ENCODE measurements around the gene PPP1CA. TPM values are rescaled to one million over a fixed set of nuclear protein-coding genes. Genes with fewer than 3 reads are reported as not detected.
A peak's percentile ranks its signal among the peaks of the same experiment; 100 is the strongest.

The PPP1CA gene
- polyA plus RNA-seq, result 122 to 235 TPM (median 129 TPM) in 3 replicates
- 74.6 TPM for polyA plus RNA-seq (2011; ENCODE audit: low read depth)
- polyA plus RNA-seq (2011; cell fraction: cytosol; rRNA removed), result 94.3 and 169 TPM in 2 replicates
- polyA plus RNA-seq (2011; cell fraction: nucleus; rRNA removed), result 65.5 and 68.2 TPM in 2 replicates
- polyA plus RNA-seq (2012; ENCODE audit: low replicate concordance), result 94.0 and 183 TPM in 2 replicates
- polyA minus RNA-seq, result 120 to 247 TPM (median 124 TPM) in 3 replicates
- 118 TPM for polyA minus RNA-seq (2011; cell fraction: cytosol; rRNA and poly(A)+ RNA removed)
- polyA minus RNA-seq (2011; cell fraction: nucleus; rRNA and poly(A)+ RNA removed), result 28.2 and 28.8 TPM in 2 replicates

GRCh38 chr11:67401495-67402191, at the start of gene PPP1CA:
Gene PPP1CA, minus strand, starts transcription at chr11:67401858. Its CDS starts 76 bp downstream, at chr11:67401782.
- H2AFZ ChIP-seq (ENCODE audit: control insufficient read depth, low read length), result peak within 1 kb of the TSS; percentile 84
- peaks cover 17 to 22% of the 10 kb centered on the region in 2 experiments for H3K36me3 ChIP-seq (ENCODE audit: control insufficient read depth in 2 of 2, extremely low read depth in 1 of 2, insufficient read depth in 2 of 2, low read length in 2 of 2)
- peaks cover 12% of the 10 kb centered on the region for H3K4me1 ChIP-seq (ENCODE audit: control insufficient read depth, extremely low read depth, insufficient read depth, low read length)
- H3K9ac ChIP-seq (ENCODE audit: control insufficient read depth, extremely low read depth, insufficient read depth, low read length), result peak within 1 kb of the TSS; percentile 90
- H3K4me3 ChIP-seq (ENCODE audit: control insufficient read depth in 2 of 3, extremely low read depth in 1 of 3, insufficient read depth in 2 of 3, low read depth in 1 of 3, low read length in 3 of 3), result peak within 1 kb of the TSS; percentile 74 to 99 (median 82)
- dilution Hi-C loops (cut with MboI; ENCODE audit: extremely low pct_ligation_motif_present, low sequenced_read_pairs), result no loop called here
- H3K9me3 ChIP-seq (ENCODE audit: control insufficient read depth, low read depth, low read length), result no peaks in the 10 kb centered on the region
- H4K20me1 ChIP-seq (ENCODE audit: control insufficient read depth, extremely low read depth, insufficient read depth, low read length), result no peaks in the 10 kb centered on the region
- DNase-seq (ENCODE audit: low read depth, low spot score), result no peak
- H3K27ac ChIP-seq (ENCODE audit: control insufficient read depth, insufficient read depth, low read length), result peak within 1 kb of the TSS; percentile 66
- peaks cover 18% of the 10 kb centered on the region for H3K79me2 ChIP-seq (ENCODE audit: control insufficient read depth, insufficient read depth, low read length)
- H3K9me1 ChIP-seq (ENCODE audit: control insufficient read depth, extremely low read depth, insufficient read depth, low read length), result no peaks in the 10 kb centered on the region
- FAIRE-seq, result peak; percentile 57
- peak within 1 kb of the TSS; percentile 95 for H3K4me2 ChIP-seq (ENCODE audit: control insufficient read depth, extremely low read depth, insufficient read depth, low read depth, low read length)
- no peaks in the 10 kb centered on the region for H3K27me3 ChIP-seq (ENCODE audit: control insufficient read depth, extremely low read depth, insufficient read depth, low read length)
- TF ChIP-seq EZH2 (IDR thresholded peaks at IDR 0.05; ENCODE audit: low read length) (no peak), CTCF (optimal IDR thresholded peaks at IDR 0.05 in 1 of 3, IDR thresholded peaks at IDR 0.05 in 1 of 3, conservative IDR thresholded peaks at IDR 0.05 in 1 of 3; ENCODE audit: extremely low read depth in 1 of 3, insufficient read depth in 2 of 3, low read length in 3 of 3) (peak in 1 of 3 experiments; percentile 52)

GRCh38 chr11:67450796-67451657, 49.4 kb upstream of the PPP1CA start:
- no peaks in the 10 kb centered on the region for H3K36me3 ChIP-seq (ENCODE audit: control insufficient read depth in 2 of 2, extremely low read depth in 1 of 2, insufficient read depth in 2 of 2, low read length in 2 of 2)
- dilution Hi-C loops (cut with MboI; ENCODE audit: extremely low pct_ligation_motif_present, low sequenced_read_pairs), result no loop called here
- H4K20me1 ChIP-seq (ENCODE audit: control insufficient read depth, extremely low read depth, insufficient read depth, low read length), result no peaks in the 10 kb centered on the region
- no peaks in the 10 kb centered on the region for H3K9me3 ChIP-seq (ENCODE audit: control insufficient read depth, low read depth, low read length)
- H2AFZ ChIP-seq (ENCODE audit: control insufficient read depth, low read length), result no peak overlapping the region
- H3K27me3 ChIP-seq (ENCODE audit: control insufficient read depth, extremely low read depth, insufficient read depth, low read length), result no peaks in the 10 kb centered on the region
- TF ChIP-seq CTCF (optimal IDR thresholded peaks at IDR 0.05 in 1 of 3, IDR thresholded peaks at IDR 0.05 in 1 of 3, conservative IDR thresholded peaks at IDR 0.05 in 1 of 3; ENCODE audit: extremely low read depth in 1 of 3, insufficient read depth in 2 of 3, low read length in 3 of 3), result no peak
- TF ChIP-seq EZH2 (IDR thresholded peaks at IDR 0.05; ENCODE audit: low read length), result no peak
- no peaks in the 10 kb centered on the region for H3K79me2 ChIP-seq (ENCODE audit: control insufficient read depth, insufficient read depth, low read length)
- FAIRE-seq (no peak), DNase-seq (ENCODE audit: low read depth, low spot score) (no peak)
- H3K27ac ChIP-seq (ENCODE audit: control insufficient read depth, insufficient read depth, low read length), result no peak overlapping the region
- no peak overlapping the region for H3K4me3 ChIP-seq (ENCODE audit: control insufficient read depth in 2 of 3, extremely low read depth in 1 of 3, insufficient read depth in 2 of 3, low read depth in 1 of 3, low read length in 3 of 3)
- H3K9me1 ChIP-seq (ENCODE audit: control insufficient read depth, extremely low read depth, insufficient read depth, low read length), result no peaks in the 10 kb centered on the region
- no peaks in the 10 kb centered on the region for H3K4me1 ChIP-seq (ENCODE audit: control insufficient read depth, extremely low read depth, insufficient read depth, low read length)
- no peak overlapping the region for H3K9ac ChIP-seq (ENCODE audit: control insufficient read depth, extremely low read depth, insufficient read depth, low read length)
- no peak overlapping the region for H3K4me2 ChIP-seq (ENCODE audit: control insufficient read depth, extremely low read depth, insufficient read depth, low read depth, low read length)

All from keratinocyte (primary cell).